Heart left ventricle (tissue), 16 donors: ENCODE data around the gene POLR2L. TPM values are rescaled to one million over a fixed set of nuclear protein-coding genes. Genes with fewer than 3 reads are reported as not detected.

ENCODE experiments used
- ATAC-seq, 4 donors: fragments of 200-7000 bp; cut with Tn5 transposase; one replicate each; pipeline ENCODE4 v1.9.1; 2020 to 2022; ENCODE audit warnings: moderate library complexity in 4 of 4, mild to moderate bottlenecking in 3 of 4, moderate number of reproducible peaks in 1 of 4
- DNase-seq, 5 donors: peaks; one replicate each; pipeline ENCODE4 v3.0.0-alpha.2; 2020
- H3K27ac ChIP-seq, 12 donors: fragments of 200-600 bp; sonication (generic) in 4 of 12; one replicate each; pipeline versions ENCODE4 v1.5.0 to v1.8.0; 2016 to 2022; ENCODE audit warnings: mild to moderate bottlenecking in 2 of 12
- H3K27me3 ChIP-seq, 9 donors: fragments of 200-600 bp; sonication (generic) in 2 of 9; one replicate each; pipeline versions ENCODE4 v1.5.1 to v1.8.0; 2016 to 2022; ENCODE audit warnings: mild to moderate bottlenecking in 3 of 9
- H3K36me3 ChIP-seq, 9 donors: fragments of 200-600 bp; sonication (generic) in 2 of 9; one replicate each; pipeline versions ENCODE4 v1.5.0 to v1.8.0; 2018 to 2022; ENCODE audit warnings: mild to moderate bottlenecking in 2 of 9
- H3K4me1 ChIP-seq, 12 donors: fragments of 200-600 bp; sonication (generic) in 4 of 12; one replicate each; pipeline versions ENCODE4 v1.5.0 to v1.8.0; 2016 to 2022; ENCODE audit warnings: mild to moderate bottlenecking in 3 of 12
- H3K4me3 ChIP-seq, 12 donors: fragments of 200-600 bp; sonication (generic) in 4 of 12; one replicate each; pipeline versions ENCODE4 v1.5.0 to v1.8.0; 2017 to 2022; ENCODE audit warnings: mild to moderate bottlenecking in 9 of 12, moderate library complexity in 4 of 12
- H3K9me3 ChIP-seq, 12 donors: fragments of 200-600 bp; sonication (generic) in 4 of 12; one replicate each; pipeline versions ENCODE4 v1.5.0 to v1.8.0; 2016 to 2022; ENCODE audit warnings: mild to moderate bottlenecking in 1 of 12
- POLR2A ChIP-seq, 2 donors: fragments of 450-650 bp; IDR thresholded peaks; one replicate each; pipeline ENCODE4 v1.6.1; 2017; ENCODE audit warnings: antibody characterized with exemption in 2 of 2, mild to moderate bottlenecking in 2 of 2, moderate library complexity in 2 of 2
- WGBS, 4 donors: extraction: QIAGEN DNeasy Blood & Tissue Kit in 2 of 4; methylation state at CpG; one replicate each; pipeline versions ENCODE4 v1.1.5 to v1.1.7; 2013 to 2018; 5-methylcytosine and 5-hydroxymethylcytosine counted together
- intact Hi-C, 10 donors: fragments of 100-400 bp; cut with DNase I; formaldehyde crosslinking; loops; one replicate each; pipeline versions ENCODE4 v1.11.1 to v1.14.2; 2022
- polyA plus RNA-seq, 2 donors: library from polyadenylated mRNA; stranded (reverse); fragments of 200-250 nt; gene quantifications; one replicate each; pipeline ENCODE4 v1.2.3, GENCODE V29; 2013
- total RNA-seq, 9 donors: library from RNA; depleted of rRNA in 2 of 9; stranded (reverse); fragments of >200 nt in 2 of 9; fragmentation: NEBNext Ultra II Directional in 3 of 9; extraction: Animal tissue kit (Norgen Biotek cat#: 25700) in 3 of 9; gene quantifications; one replicate each; pipeline versions ENCODE4 v1.1.0 to v1.2.4, GENCODE V29; 2016 to 2023
- TF ChIP-seq, protein P1 (sequence below), 12 donors: fragments of 200-600 bp; sonication (generic) in 4 of 12; IDR thresholded peaks; one replicate each; pipeline versions ENCODE4 v1.5.0 to v1.8.0; 2018 to 2022; ENCODE audit warnings: antibody characterized with exemption in 12 of 12, mild to moderate bottlenecking in 5 of 12
- donor health status: ischemic (EF 13 %, LVEDD 7.1; RV severe dilation, severe dysfunction).
- donor health status: healthy with polysubstance abuse.
- donor health status: DM: no; HTN: yes; CAD: no.
- donor health status: DM: no; HTN: no; CAD: no.
- donor health status: ischemic (EF 25% LVEDD 6.9; RV normal size, moderate dysfunction).
- donor health status: ischemic (EF 25% LVEDD 5.7; RV mildly dilated, moderate dysfunction).
- donor health status: healthy.
- donor health status: DM: yes; HTN: yes; CAD: no.
- donor health status: ischemic (EF 35%, LVEDD 5.7; RV mildly dilated, moderate dysfunction).
- donor health status: nonischemic (EF 11% LVEDD 7.7; RV severe dilation, severe dysfunction).
- donor health status: DM: yes; HTN: yes; CAD: no.
- donor health status: PGD.
- donor health status: ischemic (EF 29% LVEDD 5.4; RV normal size, mild dysfunction).
- donor health status: nonischemic (EF 23%, LVEDD 6.1; RV moderate dilation, normal function).

Gene POLR2L
- total and polyA plus RNA-seq, 11 donors = 74.4 to 267 (median 208) TPM

DNA sequence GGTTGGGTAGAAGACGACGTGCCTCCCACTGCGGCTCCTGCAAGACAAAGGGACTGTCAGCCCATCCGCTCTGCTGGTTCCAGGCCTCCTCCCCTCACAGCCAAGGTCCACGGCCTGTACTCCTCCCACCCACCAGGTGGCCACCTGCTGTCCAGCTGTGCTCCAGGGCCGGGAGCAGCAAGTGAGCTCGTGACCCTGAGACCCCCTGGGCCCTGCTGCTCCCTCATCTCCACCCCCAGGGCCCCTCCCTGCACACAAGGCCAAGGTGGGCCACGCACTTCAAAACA is 27.7 kb upstream of the POLR2L start:
- intact Hi-C loops = no loop called here
- no peak for ATAC-seq
- Histone ChIP-seq H3K9me3 (no peaks in the 10 kb centered on the region), H3K4me1 (no peaks in the 10 kb centered on the region), H3K36me3 (peaks cover 0 to 32% (median 14%) of the 10 kb centered on the region in 9 donors), H3K27ac (no peak overlapping the region), H3K27me3 (no peaks in the 10 kb centered on the region), H3K4me3 (no peak overlapping the region)
- DNase-seq = no peak
- 73 to 77% (median 74%) methylated on average over 4 to 8 of the region's 8 CpGs for WGBS, 4 donors
- no peak for TF ChIP-seq POLR2A (IDR thresholded peaks at IDR 0.05)
- TF ChIP-seq, protein P1, sequence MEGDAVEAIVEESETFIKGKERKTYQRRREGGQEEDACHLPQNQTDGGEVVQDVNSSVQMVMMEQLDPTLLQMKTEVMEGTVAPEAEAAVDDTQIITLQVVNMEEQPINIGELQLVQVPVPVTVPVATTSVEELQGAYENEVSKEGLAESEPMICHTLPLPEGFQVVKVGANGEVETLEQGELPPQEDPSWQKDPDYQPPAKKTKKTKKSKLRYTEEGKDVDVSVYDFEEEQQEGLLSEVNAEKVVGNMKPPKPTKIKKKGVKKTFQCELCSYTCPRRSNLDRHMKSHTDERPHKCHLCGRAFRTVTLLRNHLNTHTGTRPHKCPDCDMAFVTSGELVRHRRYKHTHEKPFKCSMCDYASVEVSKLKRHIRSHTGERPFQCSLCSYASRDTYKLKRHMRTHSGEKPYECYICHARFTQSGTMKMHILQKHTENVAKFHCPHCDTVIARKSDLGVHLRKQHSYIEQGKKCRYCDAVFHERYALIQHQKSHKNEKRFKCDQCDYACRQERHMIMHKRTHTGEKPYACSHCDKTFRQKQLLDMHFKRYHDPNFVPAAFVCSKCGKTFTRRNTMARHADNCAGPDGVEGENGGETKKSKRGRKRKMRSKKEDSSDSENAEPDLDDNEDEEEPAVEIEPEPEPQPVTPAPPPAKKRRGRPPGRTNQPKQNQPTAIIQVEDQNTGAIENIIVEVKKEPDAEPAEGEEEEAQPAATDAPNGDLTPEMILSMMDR (IDR thresholded peaks at IDR 0.05) = no peak

GRCh38 chr11:869399-870126 is 27.2 kb upstream of the POLR2L start:
- intact Hi-C loops = no loop called here
- H3K36me3 ChIP-seq = peaks cover 0 to 37% (median 19%) of the 10 kb centered on the region in 9 donors
- WGBS, 4 donors = 74 to 90% (median 88%) methylated on average over 5 to 25 of the region's 25 CpGs

GRCh38 chr11:868802-869201 is 26.5 kb upstream of the POLR2L start:
- Histone ChIP-seq H3K4me1 (no peaks in the 10 kb centered on the region), H3K9me3 (no peaks in the 10 kb centered on the region), H3K27me3 (no peaks in the 10 kb centered on the region), H3K4me3 (no peak overlapping the region), H3K36me3 (peaks cover 0 to 45% (median 25%) of the 10 kb centered on the region in 9 donors), H3K27ac (no peak overlapping the region)
- intact Hi-C loops = no loop called here
- no peak for ATAC-seq
- WGBS, 4 donors = 84 to 86% (median 84%) methylated on average over 6 to 12 of the region's 12 CpGs
- DNase-seq = no peak
- TF ChIP-seq, protein P1 (IDR thresholded peaks at IDR 0.05) = no peak
- no peak for TF ChIP-seq POLR2A (IDR thresholded peaks at IDR 0.05)

More at GRCh38 chr11:869399-870126, 27.2 kb upstream of the POLR2L start:
- DNase-seq = peak in 1 of 5 donors; percentile 27
- Histone ChIP-seq H3K27ac (no peak overlapping the region), H3K27me3 (no peaks in the 10 kb centered on the region), H3K4me1 (no peaks in the 10 kb centered on the region), H3K9me3 (no peaks in the 10 kb centered on the region), H3K4me3 (no peak overlapping the region)
- no peak for ATAC-seq
- TF ChIP-seq, protein P1 (IDR thresholded peaks at IDR 0.05) = no peak
- TF ChIP-seq POLR2A (IDR thresholded peaks at IDR 0.05) = no peak

DNA sequence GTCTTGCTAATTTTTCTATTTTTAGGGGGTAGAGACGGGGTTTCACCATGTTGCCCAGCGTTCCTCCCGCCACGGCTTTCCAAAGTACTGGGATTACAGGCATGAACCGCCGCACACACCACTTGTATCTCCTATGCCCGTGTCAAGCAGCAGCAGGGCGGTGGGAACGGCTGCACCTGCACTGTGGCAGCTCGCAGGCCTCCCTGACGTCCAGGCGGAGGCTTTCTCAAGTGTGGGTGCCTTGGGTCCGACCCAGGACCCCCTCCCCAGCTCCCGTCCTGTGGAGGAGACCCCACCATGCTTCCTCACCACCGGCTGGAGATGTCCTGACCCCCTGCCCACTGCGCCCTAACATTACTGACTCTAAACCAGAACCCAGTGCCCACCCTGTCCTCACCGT is 26.1 kb upstream of the POLR2L start:
- intact Hi-C loops = no loop called here

More for the DNA sequence above, 26.1 kb upstream of the POLR2L start:
- Histone ChIP-seq H3K4me1 (no peaks in the 10 kb centered on the region), H3K27ac (no peak overlapping the region), H3K4me3 (no peak overlapping the region), H3K36me3 (peaks cover 0 to 49% (median 27%) of the 10 kb centered on the region in 9 donors), H3K9me3 (no peaks in the 10 kb centered on the region), H3K27me3 (no peaks in the 10 kb centered on the region)
- DNase-seq (peak in 1 of 5 donors; percentile 22), ATAC-seq (no peak)
- WGBS, 4 donors = 86 to 90% (median 88%) methylated on average over 13 to 17 of the region's 17 CpGs
- no peak for TF ChIP-seq POLR2A (IDR thresholded peaks at IDR 0.05)
- TF ChIP-seq, protein P1 (IDR thresholded peaks at IDR 0.05) = no peak
